H9 (cell line): ENCODE measurements around the gene PPWD1. TPM values are rescaled to one million over a fixed set of nuclear protein-coding genes. Genes with fewer than 3 reads are reported as not detected.

ENCODE experiments used
- DNase-seq: peaks from one replicate; pipeline ENCODE4 v3.0.0-alpha.2; 2017
- H2AFZ ChIP-seq: one replicate; pipeline ENCODE4 v1.6.1; 2013; ENCODE audit warnings: mild to moderate bottlenecking, low read length, control low read depth, moderate library complexity
- H2AK5ac ChIP-seq: 2 replicates; pipeline ENCODE4 v1.6.1; 2013; ENCODE audit warnings: low read length, control low read depth, mixed read lengths; ENCODE audit not compliant: insufficient read length
- H2BK120ac ChIP-seq: one replicate; pipeline ENCODE4 v1.6.1; 2013; ENCODE audit warnings: low read depth, mild to moderate bottlenecking, low read length, control low read depth, inconsistent platforms; ENCODE audit not compliant: poor library complexity, severe bottlenecking
- H2BK12ac ChIP-seq: 2 replicates; pipeline ENCODE4 v1.6.1; 2013; ENCODE audit warnings: low read length, control low read depth, mixed read lengths, low read depth; ENCODE audit not compliant: insufficient read length
- H2BK15ac ChIP-seq: 2 replicates; pipeline ENCODE4 v1.6.1; 2013; ENCODE audit warnings: low read depth, low read length, control low read depth
- H2BK20ac ChIP-seq: one replicate; pipeline ENCODE4 v1.6.1; 2013; ENCODE audit warnings: low read depth, mild to moderate bottlenecking, low read length, control low read depth, inconsistent platforms; ENCODE audit not compliant: poor library complexity, severe bottlenecking
- H2BK5ac ChIP-seq: 2 replicates; pipeline ENCODE4 v1.6.1; 2013; ENCODE audit warnings: low read length, control low read depth, mixed read lengths; ENCODE audit not compliant: insufficient read length
- H3K14ac ChIP-seq: 2 replicates; pipeline ENCODE4 v1.6.1; 2013; ENCODE audit warnings: low read length, control low read depth; ENCODE audit not compliant: insufficient read depth
- H3K18ac ChIP-seq: 2 replicates; pipeline ENCODE4 v1.6.1; 2013; ENCODE audit warnings: low read depth, mild to moderate bottlenecking, mixed read lengths, low read length, control low read depth; ENCODE audit not compliant: insufficient read length
- H3K23ac ChIP-seq: 2 replicates; pipeline ENCODE4 v1.6.1; 2013; ENCODE audit warnings: low read length, control low read depth, mixed read lengths, low read depth; ENCODE audit not compliant: insufficient read length
- H3K23me2 ChIP-seq: 2 replicates; pipeline ENCODE4 v1.6.1; 2013; ENCODE audit warnings: low read depth, mild to moderate bottlenecking, mixed read lengths, low read length, control low read depth; ENCODE audit not compliant: insufficient read length, poor library complexity, severe bottlenecking
- H3K27ac ChIP-seq: 2 replicates; pipeline ENCODE4 v1.5.1; 2013; ENCODE audit warnings: low read length, control low read depth, mixed read lengths, low read depth; ENCODE audit not compliant: insufficient read length
- H3K27me3 ChIP-seq: 2 replicates; pipeline ENCODE4 v1.6.1; 2013; ENCODE audit warnings: low read length, control low read depth, inconsistent platforms; ENCODE audit not compliant: insufficient read depth
- H3K4ac ChIP-seq: 2 replicates; pipeline ENCODE4 v1.6.1; 2013; ENCODE audit warnings: low read depth, mild to moderate bottlenecking, control low read depth, inconsistent platforms, low read length, moderate library complexity
- H3K4me1 ChIP-seq: 2 replicates; pipeline ENCODE4 v1.6.1; 2013; ENCODE audit warnings: low read length, control low read depth, inconsistent platforms; ENCODE audit not compliant: insufficient read depth
- H3K4me2 ChIP-seq: 2 replicates; pipeline ENCODE4 v1.6.1; 2013; ENCODE audit warnings: low read length, control low read depth, mixed read lengths; ENCODE audit not compliant: insufficient read length, insufficient read depth
- H3K56ac ChIP-seq: 2 replicates; pipeline ENCODE4 v1.6.1; 2013; ENCODE audit warnings: low read depth, mild to moderate bottlenecking, mixed read lengths, low read length, control low read depth; ENCODE audit not compliant: insufficient read length
- H3K79me1 ChIP-seq: 2 replicates; pipeline ENCODE4 v1.6.1; 2013; ENCODE audit warnings: low read depth, mild to moderate bottlenecking, moderate library complexity, low read length, control low read depth, inconsistent platforms; ENCODE audit not compliant: insufficient read depth, poor library complexity, severe bottlenecking
- H3K79me2 ChIP-seq: 2 replicates; pipeline ENCODE4 v1.6.1; 2013; ENCODE audit warnings: low read length, control low read depth, inconsistent platforms; ENCODE audit not compliant: insufficient read depth
- H3K9ac ChIP-seq: 2 replicates; pipeline ENCODE4 v1.6.1; 2013; ENCODE audit warnings: low read length, control low read depth, mixed read lengths; ENCODE audit not compliant: insufficient read length; ENCODE audit errors: extremely low read depth
- H3K9me3 ChIP-seq: one replicate; pipeline ENCODE4 v1.6.1; 2013; ENCODE audit warnings: low read depth, low read length, inconsistent platforms; ENCODE audit not compliant: control insufficient read depth
- H3T11ph ChIP-seq: one replicate; pipeline ENCODE4 v1.6.1; 2013; ENCODE audit warnings: mild to moderate bottlenecking, low read length, control low read depth, inconsistent platforms
- H4K20me1 ChIP-seq: one replicate; pipeline ENCODE4 v1.6.1; 2013; ENCODE audit not compliant: control insufficient read depth, insufficient read length, insufficient read depth
- H4K5ac ChIP-seq: 2 replicates; pipeline ENCODE4 v1.6.1; 2013; ENCODE audit warnings: low read depth, mild to moderate bottlenecking, mixed read lengths, low read length, control low read depth; ENCODE audit not compliant: insufficient read length
- H4K8ac ChIP-seq: replicated peaks from 2 replicates; pipeline ENCODE4 v1.6.1; 2013; ENCODE audit warnings: low read length, control low read depth, mixed read lengths, low read depth; ENCODE audit not compliant: insufficient read length
- H4K91ac ChIP-seq: 2 replicates; pipeline ENCODE4 v1.6.1; 2013; ENCODE audit warnings: low read depth, mild to moderate bottlenecking, moderate library complexity, mixed read lengths, low read length, control low read depth; ENCODE audit not compliant: insufficient read length
- H3K27ac Mint-ChIP-seq, 3 experiments: 2 replicates in 2 of 3; 3 replicates in 1 of 3; pipeline ENCODE4 v1.8.0; 2020 to 2021; ENCODE audit warnings: mixed read lengths in 3 of 3, mild to moderate bottlenecking in 1 of 3, moderate library complexity in 1 of 3
- H3K27me3 Mint-ChIP-seq: 2 replicates; pipeline ENCODE4 v1.8.0; 2021; ENCODE audit warnings: low read depth, mild to moderate bottlenecking, moderate library complexity, mixed read lengths
- H3K36me3 Mint-ChIP-seq, 3 experiments: 2 replicates in 2 of 3; 3 replicates in 1 of 3; pipeline ENCODE4 v1.8.0; 2020 to 2021; ENCODE audit warnings: low read depth in 3 of 3, mixed read lengths in 3 of 3; ENCODE audit not compliant: insufficient read depth in 1 of 3
- H3K4me1 Mint-ChIP-seq, 2 experiments: 2 replicates each; pipeline ENCODE4 v1.8.0; 2020; ENCODE audit warnings: mixed read lengths in 2 of 2
- H3K4me3 Mint-ChIP-seq, 2 experiments: 2 replicates in 1 of 2; 3 replicates in 1 of 2; pipeline ENCODE4 v1.8.0; 2020 to 2021; ENCODE audit warnings: mild to moderate bottlenecking in 2 of 2, mixed read lengths in 2 of 2, moderate library complexity in 1 of 2
- H3K9me3 Mint-ChIP-seq, 2 experiments: 2 replicates in 1 of 2; 3 replicates in 1 of 2; pipeline ENCODE4 v1.8.0; 2020; ENCODE audit warnings: mild to moderate bottlenecking in 2 of 2, mixed read lengths in 2 of 2, moderate library complexity in 1 of 2
- WGBS: extraction: QIAGEN DNeasy Blood & Tissue Kit; methylation state at CpG from one replicate; pipeline ENCODE4 v1.1.7; 2013; ENCODE audit warnings: missing lambda C conversion rate, low lambda C conversion rate, mixed read lengths; ENCODE audit not compliant: insufficient read length; ENCODE audit errors: extremely low coverage; 5-methylcytosine and 5-hydroxymethylcytosine counted together
- total RNA-seq: library from RNA; stranded (reverse); gene quantifications from 2 replicates; pipeline ENCODE4 v1.2.1, GENCODE V29; 2021
- TF ChIP-seq, protein P1 (sequence below): fragments of 200-600 bp; sonication (generic); conservative IDR thresholded peaks from 3 replicates; pipeline ENCODE4 v1.8.0; 2021; ENCODE audit warnings: antibody characterized with exemption, mild to moderate bottlenecking

PPWD1 gene
- total RNA-seq, 1 experiment from 2014 or later = 43.2 TPM

- H4K5ac ChIP-seq = no peak overlapping the region
- H2BK15ac ChIP-seq = no peak overlapping the region
- no peak overlapping the region for H2BK120ac ChIP-seq
- DNase-seq = no peak
- H3K9me3 ChIP-seq = no peaks in the 10 kb centered on the region
- no peak overlapping the region for H3K14ac ChIP-seq
- TF ChIP-seq, protein P1, sequence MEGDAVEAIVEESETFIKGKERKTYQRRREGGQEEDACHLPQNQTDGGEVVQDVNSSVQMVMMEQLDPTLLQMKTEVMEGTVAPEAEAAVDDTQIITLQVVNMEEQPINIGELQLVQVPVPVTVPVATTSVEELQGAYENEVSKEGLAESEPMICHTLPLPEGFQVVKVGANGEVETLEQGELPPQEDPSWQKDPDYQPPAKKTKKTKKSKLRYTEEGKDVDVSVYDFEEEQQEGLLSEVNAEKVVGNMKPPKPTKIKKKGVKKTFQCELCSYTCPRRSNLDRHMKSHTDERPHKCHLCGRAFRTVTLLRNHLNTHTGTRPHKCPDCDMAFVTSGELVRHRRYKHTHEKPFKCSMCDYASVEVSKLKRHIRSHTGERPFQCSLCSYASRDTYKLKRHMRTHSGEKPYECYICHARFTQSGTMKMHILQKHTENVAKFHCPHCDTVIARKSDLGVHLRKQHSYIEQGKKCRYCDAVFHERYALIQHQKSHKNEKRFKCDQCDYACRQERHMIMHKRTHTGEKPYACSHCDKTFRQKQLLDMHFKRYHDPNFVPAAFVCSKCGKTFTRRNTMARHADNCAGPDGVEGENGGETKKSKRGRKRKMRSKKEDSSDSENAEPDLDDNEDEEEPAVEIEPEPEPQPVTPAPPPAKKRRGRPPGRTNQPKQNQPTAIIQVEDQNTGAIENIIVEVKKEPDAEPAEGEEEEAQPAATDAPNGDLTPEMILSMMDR = no peak
- Mint-ChIP-seq H3K27me3 (no peaks in the 10 kb centered on the region), H3K27ac (no peak overlapping the region), H3K4me3 (no peak overlapping the region), H3K36me3 (peaks cover 31 to 77% (median 68%) of the 10 kb centered on the region in 3 experiments), H3K9me3 (no peaks in the 10 kb centered on the region), H3K4me1 (no peaks in the 10 kb centered on the region)
- H2BK20ac ChIP-seq = no peak overlapping the region
- H3K23ac ChIP-seq = no peak overlapping the region
- no peak overlapping the region for H3K4me2 ChIP-seq
- no peak overlapping the region for H2BK5ac ChIP-seq
- H3K18ac ChIP-seq = no peak overlapping the region
- H2AFZ ChIP-seq = no peak overlapping the region
- H3K4ac ChIP-seq = no peak overlapping the region
- no peaks in the 10 kb centered on the region for H3K79me1 ChIP-seq
- H3T11ph ChIP-seq = no peak overlapping the region
- H2AK5ac ChIP-seq = no peak overlapping the region
- H3K23me2 ChIP-seq = no peaks in the 10 kb centered on the region
- no peak overlapping the region for H3K27ac ChIP-seq
- no peak overlapping the region for H3K9ac ChIP-seq
- no peak overlapping the region for H3K56ac ChIP-seq
- no peaks in the 10 kb centered on the region for H3K27me3 ChIP-seq
- no peak overlapping the region for H4K8ac ChIP-seq
- H4K20me1 ChIP-seq = peaks cover 2% of the 10 kb centered on the region
- no CpG with 5 or more reads among the region's 4 CpGs for WGBS
- no peak overlapping the region for H2BK12ac ChIP-seq
- H3K4me1 ChIP-seq = no peaks in the 10 kb centered on the region
- no peaks in the 10 kb centered on the region for H3K79me2 ChIP-seq
- no peak overlapping the region for H4K91ac ChIP-seq
Measured at GRCh38 chr5:65544473-65544872, 18.6 kb upstream of the PPWD1 start.
